HG02973 (cell line): ENCODE data around the gene GNAZ.

Experiments
- ATAC-seq: cut with Tn5 transposase; IDR thresholded peaks from one replicate; pipeline ENCODE4 v1.9.1; 2021; ENCODE audit warnings: moderate library complexity; ENCODE audit not compliant: unreplicated experiment

GNAZ gene

GRCh38 chr22:23117891-23118646, 47.8 kb downstream of the GNAZ start:
- ATAC-seq: no peak

GRCh38 chr22:23118647-23119493, 48.6 kb downstream of the GNAZ start:
- ATAC-seq: no peak

DNA sequence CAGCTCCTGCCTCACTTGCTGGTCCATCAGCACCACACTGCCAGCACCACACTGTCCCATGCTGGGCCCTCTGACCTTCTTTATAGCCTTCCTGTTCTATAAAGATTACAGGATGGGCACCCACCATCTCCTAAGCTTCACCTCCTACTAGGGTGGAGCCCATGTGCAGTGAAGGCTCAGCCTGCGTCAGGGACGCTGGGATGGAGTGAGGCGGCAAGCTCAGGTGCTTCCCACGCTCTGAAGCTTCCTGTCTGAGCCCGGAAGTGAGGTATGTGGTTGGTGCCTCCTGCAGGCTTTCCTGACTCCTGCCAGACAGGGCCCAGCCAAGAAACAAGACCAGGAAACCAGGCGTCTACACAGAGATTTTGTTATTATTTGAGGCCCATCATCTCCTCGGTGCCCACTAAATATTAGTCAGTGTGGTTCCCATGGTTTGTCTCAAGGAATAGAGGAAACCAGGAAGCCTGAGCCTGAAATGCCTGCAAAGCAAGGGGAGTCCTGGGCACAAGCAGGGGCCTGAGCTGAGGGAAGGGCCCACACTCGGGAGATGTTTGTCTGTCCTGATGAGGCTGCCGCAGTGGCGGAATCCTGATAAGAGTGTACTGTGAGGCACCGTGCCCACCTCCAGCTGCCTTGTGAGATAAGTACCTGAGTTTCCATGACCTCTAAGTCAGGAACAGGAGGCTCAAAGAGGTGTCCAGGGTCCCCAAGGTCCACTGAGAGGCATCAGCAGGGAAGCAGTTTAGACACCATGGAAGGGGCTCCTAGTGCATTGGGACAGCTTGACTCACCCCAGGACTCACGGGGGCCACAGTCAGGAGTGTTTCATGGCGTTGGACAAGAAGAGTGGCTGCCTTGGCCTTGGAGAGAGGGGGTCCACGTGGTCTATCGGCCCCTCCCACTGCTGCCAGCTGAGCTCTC, 49.4 kb downstream of the GNAZ start:
- no peak for ATAC-seq

- ATAC-seq: no peak
These were observed 50.1 kb downstream of the GNAZ start for GRCh38 chr22:23120415-23120899.

GRCh38 chr22:23121000-23121421, 50.7 kb downstream of the GNAZ start:
- ATAC-seq: no peak

DNA sequence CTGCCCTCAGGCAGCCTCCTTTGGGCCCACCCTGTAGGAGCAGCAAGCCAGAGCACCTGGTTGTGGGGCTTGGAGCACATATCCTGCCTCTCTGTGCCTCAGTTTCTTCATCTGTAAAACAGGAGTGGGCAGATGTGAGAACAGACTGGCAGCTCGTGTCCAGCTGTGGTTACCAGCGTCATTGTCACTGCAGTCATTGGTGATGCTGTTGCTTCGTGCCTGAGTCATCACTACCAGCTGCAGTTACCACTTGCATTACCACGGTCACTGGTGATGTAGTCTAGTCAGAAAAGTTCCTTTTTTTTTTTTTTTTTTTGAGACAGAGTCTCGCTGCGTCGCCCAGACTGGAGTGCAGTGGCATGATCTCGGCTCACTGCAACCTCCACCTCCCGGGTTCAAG, 51.1 kb downstream of the GNAZ start:
- ATAC-seq: no peak

- no peak for ATAC-seq
These were observed 52.1 kb downstream of the GNAZ start for GRCh38 chr22:23122216-23122957.

DNA sequence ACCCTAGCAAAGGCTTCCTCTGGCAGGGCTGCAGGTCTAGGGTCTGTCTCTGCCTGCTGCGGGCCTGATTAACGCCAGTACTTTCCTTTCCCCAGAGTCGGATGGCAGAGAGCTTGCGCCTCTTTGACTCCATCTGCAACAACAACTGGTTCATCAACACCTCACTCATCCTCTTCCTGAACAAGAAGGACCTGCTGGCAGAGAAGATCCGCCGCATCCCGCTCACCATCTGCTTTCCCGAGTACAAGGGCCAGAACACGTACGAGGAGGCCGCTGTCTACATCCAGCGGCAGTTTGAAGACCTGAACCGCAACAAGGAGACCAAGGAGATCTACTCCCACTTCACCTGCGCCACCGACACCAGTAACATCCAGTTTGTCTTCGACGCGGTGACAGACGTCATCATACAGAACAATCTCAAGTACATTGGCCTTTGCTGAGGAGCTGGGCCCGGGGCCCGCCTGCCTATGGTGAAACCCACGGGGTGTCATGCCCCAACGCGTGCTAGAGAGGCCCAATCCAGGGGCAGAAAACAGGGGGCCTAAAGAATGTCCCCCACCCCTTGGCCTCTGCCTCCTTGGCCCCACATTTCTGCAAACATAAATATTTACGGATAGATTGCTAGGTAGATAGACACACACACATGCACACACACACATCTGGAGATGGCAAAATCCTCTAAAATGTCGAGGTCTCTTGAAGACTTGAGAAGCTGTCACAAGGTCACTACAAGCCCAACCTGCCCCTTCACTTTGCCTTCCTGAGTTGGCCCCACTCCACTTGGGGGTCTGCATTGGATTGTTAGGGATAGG, 52.9 kb downstream of the GNAZ start:
- ATAC-seq: no peak

DNA sequence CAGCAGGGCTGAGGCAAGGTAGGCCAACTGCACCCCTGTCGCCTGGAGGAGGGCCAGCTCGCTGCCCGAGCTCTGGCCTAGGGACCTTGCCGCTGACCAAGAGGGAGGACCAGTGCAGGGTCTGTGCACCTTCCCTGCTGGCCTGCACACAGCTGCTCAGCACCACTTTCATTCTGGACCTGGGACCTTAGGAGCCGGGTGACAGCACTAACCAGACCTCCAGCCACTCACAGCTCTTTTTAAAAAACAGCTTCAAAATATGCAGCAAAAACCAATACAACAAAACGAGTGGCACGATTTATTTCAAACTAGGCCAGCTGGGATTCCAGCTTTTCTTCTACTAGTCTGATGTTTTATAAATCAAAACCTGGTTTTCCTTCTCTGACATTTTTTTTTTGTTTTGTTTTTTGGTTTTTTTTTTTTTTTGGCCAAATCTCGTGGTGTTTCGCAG, 53.5 kb downstream of the GNAZ start:
- no peak for ATAC-seq

- no peak for ATAC-seq
These were observed 54.5 kb downstream of the GNAZ start for GRCh38 chr22:23124611-23125511.

DNA sequence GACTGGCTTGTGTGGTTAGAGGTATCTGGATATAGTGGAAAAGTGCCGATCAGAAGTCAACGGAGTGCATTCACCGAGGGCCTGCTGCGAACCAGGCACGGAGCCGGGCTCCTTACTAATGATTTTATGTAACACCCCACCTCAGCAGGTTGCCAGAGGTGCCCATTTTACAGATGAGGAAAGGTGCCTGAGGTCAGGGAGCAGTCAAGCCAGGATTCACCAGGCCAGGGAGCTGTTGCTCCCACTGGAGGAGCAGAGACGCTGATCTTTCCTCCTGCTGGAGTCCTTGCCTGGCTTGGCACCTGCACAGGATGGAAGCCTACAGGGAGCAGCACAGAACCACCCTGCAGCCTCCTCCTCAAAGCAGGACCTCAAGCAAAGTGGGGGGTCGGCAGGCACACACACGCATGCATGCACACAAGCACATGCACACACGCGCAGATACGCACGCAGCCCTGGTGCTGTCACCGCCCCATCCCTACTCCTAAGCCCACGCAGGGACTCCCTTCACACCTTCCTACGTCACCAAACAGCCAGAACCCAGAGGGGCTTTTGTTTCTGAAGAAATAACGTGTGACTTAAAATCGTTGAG, 55.3 kb downstream of the GNAZ start:
- no peak for ATAC-seq

DNA sequence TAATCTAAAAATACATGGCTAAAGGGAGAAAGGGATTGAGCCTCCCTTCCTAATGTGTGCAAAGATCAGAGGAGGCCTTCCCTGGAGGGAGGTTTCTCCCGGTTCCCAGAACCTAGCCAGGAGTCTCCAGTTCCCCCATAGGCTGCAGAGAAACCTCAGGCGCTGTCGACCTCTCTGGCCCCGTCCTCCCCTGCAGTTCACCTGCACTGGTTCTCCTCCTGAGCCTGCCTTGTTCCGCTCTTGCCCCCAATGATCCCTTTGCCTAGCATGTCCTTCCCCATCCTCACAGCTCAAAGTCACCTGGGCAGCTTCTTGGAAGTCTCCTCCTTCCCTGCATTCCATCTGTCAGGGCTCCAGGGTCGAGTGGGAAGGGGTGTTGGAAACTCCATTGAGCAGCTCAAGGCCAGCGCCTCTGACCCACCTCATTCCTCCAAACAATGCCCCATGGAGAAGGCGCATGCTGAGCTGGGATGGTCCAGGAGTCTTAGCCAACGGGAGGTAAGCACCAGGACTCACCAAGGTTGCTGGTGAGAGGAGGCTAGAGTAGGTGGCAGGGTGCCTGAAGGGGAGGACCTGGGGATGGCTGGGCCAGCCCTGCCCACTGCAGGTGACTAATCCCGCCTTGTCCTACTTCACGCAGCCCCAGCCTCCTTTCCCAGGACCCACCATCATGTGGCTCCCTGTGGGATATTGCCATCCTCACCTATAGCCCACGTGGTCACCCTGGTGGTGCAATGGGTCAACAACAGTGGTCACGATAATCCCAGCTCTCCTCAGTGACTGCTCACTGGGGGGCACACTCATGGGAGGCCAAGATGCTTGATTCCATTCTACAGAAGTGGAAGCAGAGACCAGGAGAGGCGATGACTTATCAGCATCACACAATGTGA, 56.1 kb downstream of the GNAZ start:
- no peak for ATAC-seq

GRCh38 chr22:23127055-23127756, 56.9 kb downstream of the GNAZ start:
- no peak for ATAC-seq

DNA sequence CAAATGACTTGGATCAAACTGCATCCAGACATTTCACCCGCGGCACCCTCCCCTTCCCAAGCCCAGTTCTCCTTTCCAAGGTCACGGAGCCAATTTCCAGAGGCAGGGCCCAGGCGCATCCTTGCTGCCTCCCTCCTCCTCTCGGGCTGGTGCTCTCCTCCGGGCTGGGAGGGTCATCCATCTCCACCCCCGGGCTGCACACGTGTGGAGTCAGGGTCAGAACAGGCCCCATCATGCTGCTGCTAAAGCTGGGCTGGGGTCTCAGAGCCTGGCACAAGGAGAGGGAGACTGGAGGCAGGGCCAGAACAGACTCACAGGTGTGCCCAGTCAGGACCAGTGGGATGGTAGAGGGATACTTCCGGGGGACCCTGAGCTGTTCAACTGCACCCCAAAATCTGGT, 57.5 kb downstream of the GNAZ start:
- ATAC-seq: no peak

DNA sequence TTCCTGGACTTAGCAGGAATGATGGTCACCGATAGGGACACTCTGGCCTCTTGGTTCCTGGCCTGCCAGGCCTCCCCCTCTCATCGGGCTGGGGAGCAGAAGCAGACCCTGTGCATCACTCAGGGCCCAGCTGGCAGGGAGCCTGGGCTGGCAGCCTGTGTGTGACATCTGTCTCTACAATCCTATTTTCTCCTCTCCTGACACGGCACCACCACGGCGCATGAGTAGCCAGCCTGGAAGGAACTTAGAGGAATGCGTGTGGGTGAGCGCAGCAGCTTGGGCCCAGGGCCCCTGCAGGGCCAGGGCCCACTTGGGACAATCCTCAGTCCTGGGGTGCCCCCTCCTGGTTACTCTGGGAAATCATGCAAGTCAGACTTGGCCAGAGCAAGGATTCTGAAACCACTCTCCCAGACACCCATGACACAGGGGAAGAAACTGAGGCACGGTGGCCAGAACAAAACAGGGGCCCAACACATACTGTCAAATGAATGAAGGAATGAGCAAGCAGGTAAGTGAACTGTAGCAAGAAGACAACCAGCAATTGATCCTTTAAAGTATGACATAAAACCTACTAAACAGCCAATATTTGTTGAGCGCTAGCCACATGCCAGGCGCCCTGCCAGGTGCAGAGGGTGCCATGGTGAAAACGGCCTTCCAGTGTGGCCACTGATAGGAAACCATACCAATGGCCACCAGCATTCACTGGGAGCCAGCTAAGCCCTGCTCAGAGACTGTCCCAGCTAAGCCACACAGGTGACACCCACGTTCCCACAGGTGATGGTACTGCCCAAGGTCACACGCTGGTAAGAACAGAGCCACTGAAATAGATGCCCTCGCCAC, 58.2 kb downstream of the GNAZ start:
- ATAC-seq: no peak
